Stimulated activated CD8-positive, alpha-beta memory T cell treated with anti-CD3 and anti-CD28 coated beads, Interleukin-12 subunit alpha, Interleukin-12 subunit beta, amount 100 ng/mL, for 1 hour (primary cell): ENCODE measurements around the gene RNF145.
"Not testable (repeated sequence)": the region's sequence is repeated elsewhere in the genome, so short reads cannot be mapped to it uniquely, and the experiment has no call there.

Experiments used
- DNase-seq: peaks from one replicate; pipeline ENCODE4 v3.0.0-alpha.2; 2020; ENCODE audit warnings: low read depth

The RNF145 gene

GRCh38 chr5:159189310-159189709 lies 20.0 kb downstream of the RNF145 start:
- no peak for DNase-seq

GRCh38 chr5:159187719-159188118 lies 21.6 kb downstream of the RNF145 start:
- no peak for DNase-seq

- DNase-seq = no peak
Measured at GRCh38 chr5:159186319-159186718, 23.0 kb downstream of the RNF145 start.

GRCh38 chr5:159185773-159186172 lies 23.6 kb downstream of the RNF145 start:
- DNase-seq = no peak

GRCh38 chr5:159184858-159185381 lies 24.4 kb downstream of the RNF145 start:
- no peak for DNase-seq

- DNase-seq = no peak
Measured at GRCh38 chr5:159184236-159184635, 25.1 kb downstream of the RNF145 start.

GRCh38 chr5:159183247-159183646 lies 26.1 kb downstream of the RNF145 start:
- no peak for DNase-seq

- no peak for DNase-seq
Measured at GRCh38 chr5:159182691-159183090, 26.7 kb downstream of the RNF145 start.

- DNase-seq = no peak
Measured at GRCh38 chr5:159181651-159182050, 27.7 kb downstream of the RNF145 start.

- DNase-seq = no peak
Measured at GRCh38 chr5:159181152-159181551, 28.2 kb downstream of the RNF145 start.

- no peak for DNase-seq
Measured at GRCh38 chr5:159179529-159180305, 29.6 kb downstream of the RNF145 start.

- DNase-seq = no peak
Measured at GRCh38 chr5:159178978-159179377, 30.4 kb downstream of the RNF145 start.

GRCh38 chr5:159175547-159175946 lies 33.8 kb downstream of the RNF145 start:
- DNase-seq = no peak

- no peak for DNase-seq
Measured at GRCh38 chr5:159174511-159175168, 34.7 kb downstream of the RNF145 start.

GRCh38 chr5:159171274-159171673 lies 38.1 kb downstream of the RNF145 start:
- no peak for DNase-seq

- no peak for DNase-seq
Measured at GRCh38 chr5:159170021-159170420, 39.3 kb downstream of the RNF145 start.

- DNase-seq = no peak
Measured at GRCh38 chr5:159166416-159166815, 42.9 kb downstream of the RNF145 start.

- no peak for DNase-seq
Measured at GRCh38 chr5:159163701-159164046, 45.7 kb downstream of the RNF145 start.

GRCh38 chr5:159163027-159163700 lies 46.2 kb downstream of the RNF145 start:
- no peak for DNase-seq

GRCh38 chr5:159161361-159162214 lies 47.8 kb downstream of the RNF145 start:
- no peak for DNase-seq

- not testable (repeated sequence) for DNase-seq
Measured at GRCh38 chr5:159158553-159159091, 50.7 kb downstream of the RNF145 start.

GRCh38 chr5:159157552-159157951 lies 51.8 kb downstream of the RNF145 start:
- no peak for DNase-seq
